GM21825 (cell line): ENCODE measurements around the gene MYO18A.
"Not testable (repeated sequence)": the region's sequence is repeated elsewhere in the genome, so short reads cannot be mapped to it uniquely, and the experiment has no call there.

Experiments used
- ATAC-seq: cut with Tn5 transposase; IDR thresholded peaks from one replicate; pipeline ENCODE4 v1.9.1; 2021; ENCODE audit warnings: mild to moderate bottlenecking, moderate library complexity; ENCODE audit not compliant: unreplicated experiment

MYO18A gene

DNA sequence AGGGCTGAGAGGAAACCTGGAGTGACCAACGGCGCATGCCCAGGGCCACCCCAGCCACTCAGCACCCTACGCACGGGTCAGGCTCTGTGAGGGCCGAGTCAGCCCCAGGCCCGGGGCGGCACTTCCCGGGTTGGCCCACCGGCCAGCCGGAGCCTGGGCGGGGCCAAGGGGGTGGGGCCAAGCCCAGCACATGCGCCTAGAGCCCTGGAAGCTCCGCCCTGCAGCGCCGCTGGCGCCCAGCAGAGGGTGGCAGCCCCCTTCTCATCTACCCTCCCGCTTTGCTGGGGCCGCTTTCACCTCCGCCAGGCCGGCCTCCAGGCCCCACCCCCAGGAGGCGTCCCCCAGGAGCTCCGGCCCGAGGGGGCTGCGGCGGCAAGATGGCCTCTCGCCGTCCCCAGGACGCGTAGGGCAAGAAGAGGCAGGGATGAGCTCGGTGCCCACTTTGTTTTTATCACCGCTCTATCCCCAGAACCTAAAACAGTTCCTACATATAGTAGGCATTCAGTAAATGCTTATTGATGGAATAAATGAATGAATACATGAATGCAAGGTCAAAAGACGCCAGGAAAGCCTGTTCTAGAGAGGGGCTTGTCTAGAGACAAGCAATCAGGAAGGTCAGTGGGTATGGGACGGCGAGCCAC, 31.3 kb downstream of the MYO18A start:
- peak; percentile 77 for ATAC-seq

DNA sequence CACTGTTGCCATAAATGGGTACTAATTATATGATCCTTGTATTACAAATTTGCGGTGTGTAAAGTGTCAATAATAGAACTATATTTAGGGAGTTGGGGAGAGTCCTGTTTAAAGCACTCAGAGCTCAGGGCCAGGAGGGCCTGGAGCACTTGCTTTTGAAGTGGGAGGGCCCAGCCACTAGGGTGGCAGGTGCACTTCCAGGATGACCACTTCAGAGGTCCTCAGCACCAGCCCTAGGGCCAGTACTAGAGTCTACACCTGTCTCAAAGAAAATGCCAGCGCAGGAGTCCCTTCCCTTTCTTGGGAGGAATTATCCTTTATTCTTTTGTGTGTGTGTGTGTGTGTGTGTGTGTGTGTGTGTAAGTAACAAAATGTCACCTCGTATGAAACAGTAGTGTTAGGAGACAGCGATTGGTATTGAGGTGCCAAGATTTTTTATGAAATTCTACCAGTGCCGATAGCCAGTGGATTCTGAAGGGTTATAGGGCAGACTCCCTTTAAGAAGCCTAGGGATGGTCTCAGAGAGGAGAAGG, 31.9 kb downstream of the MYO18A start:
- no peak for ATAC-seq

GRCh38 chr17:29147682-29148081, 32.5 kb downstream of the MYO18A start:
- ATAC-seq, result no peak

DNA sequence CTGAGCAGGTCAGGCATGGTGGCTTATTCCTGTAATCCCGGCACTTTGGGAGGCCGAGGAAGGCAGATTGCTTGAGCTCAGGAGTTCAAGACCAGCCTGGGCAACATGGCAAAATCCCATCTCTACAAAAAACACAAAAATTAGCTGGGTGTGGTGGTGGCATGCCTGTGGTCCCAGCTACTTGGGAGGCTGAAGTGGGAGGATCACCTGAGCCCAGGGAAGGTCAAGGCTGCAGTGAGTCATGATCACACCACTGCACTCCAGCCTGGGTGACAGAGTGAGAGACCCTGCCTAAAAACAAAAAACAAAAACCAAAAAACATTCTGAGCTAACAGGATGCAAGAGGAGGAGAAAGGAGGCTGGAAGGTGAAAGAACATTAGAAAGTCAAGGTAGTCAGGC, 33.0 kb downstream of the MYO18A start:
- not testable (repeated sequence) for ATAC-seq

DNA sequence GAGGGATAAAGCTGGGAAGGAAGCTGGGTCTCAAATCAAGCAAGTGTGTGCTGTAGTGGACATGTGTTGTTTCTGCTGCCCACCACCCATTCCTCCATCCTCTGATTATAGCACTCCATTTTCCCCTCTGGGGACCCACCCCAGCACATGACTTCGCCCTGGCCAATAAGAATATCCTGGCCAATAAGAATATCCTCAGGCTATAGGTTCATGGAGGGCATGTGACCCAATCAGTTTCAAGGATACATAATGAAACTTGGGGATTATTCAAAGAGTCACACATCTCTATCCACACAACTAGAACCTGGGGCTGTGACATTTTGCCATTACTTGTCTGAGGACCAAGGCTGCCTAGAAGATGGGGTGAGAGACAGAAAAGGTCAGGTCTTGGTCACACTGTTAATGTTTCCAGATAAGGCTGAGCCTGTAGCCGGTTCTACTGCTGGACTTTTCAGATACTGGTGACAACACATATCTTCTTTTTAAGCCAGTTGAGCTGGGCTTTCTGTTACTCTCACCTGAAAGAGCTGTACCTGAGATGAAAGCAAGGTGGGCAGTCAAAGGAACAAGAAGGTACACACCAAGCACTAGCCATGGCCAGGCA, 33.7 kb downstream of the MYO18A start:
- ATAC-seq, result no peak

DNA sequence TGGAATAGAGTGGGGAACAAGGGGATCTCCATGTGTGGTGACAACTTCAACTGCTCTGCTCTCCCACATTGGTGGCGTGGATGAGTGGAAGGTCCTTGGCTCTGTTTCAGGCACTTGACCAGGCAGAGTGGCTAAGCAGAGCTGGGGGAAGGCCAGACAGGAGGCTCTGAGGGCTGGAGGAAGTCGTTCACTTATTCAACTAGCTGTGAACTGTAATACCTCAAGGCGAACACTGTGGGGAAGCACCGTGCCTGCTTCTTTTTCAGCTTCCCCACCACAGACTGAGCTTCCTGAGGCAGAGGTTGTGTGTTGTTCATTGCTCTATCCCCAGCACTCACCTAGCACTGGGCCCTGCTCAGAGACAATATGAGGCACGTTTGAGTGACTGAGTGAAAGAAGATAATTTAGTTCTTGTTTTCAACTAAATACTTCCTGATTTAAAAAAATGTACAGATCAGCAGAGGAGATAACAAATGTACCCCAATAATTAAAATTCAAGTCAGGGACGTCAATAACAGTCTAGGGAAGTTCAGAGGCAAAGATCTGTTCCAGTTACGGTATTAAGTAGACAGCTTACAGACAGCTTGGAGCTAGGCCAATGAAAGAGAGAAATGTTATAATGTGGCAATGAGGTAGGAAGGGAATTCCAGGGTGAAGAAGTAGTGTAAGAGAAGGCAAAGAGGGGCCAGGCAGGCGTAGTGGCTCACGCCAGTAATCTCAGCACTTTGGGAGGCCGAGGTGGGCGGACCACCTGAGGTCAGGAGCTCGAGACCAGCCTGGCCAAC, 34.7 kb downstream of the MYO18A start:
- peak; percentile 38 for ATAC-seq

- ATAC-seq, result no peak
These were observed 36.3 kb downstream of the MYO18A start for GRCh38 chr17:29143894-29144293.

DNA sequence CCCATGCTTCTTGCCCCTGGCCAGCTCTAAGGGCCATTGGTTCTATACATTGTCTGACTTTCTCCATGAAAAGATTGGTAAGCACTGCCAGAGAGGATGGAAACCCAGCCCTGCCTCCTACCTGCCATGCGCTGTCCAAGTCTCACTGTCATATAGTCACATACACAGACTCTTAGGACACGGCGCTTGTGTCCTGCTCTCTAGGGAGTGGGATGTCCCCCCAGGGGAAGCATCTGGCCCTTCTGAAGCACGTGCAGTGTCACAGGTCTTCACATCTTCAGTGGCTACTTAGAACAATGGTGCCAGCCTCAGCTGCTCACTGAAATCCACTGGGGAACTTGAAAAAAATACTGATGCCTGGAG, 38.7 kb downstream of the MYO18A start:
- no peak for ATAC-seq

GRCh38 chr17:29140631-29141513, 39.3 kb downstream of the MYO18A start:
- ATAC-seq, result no peak

GRCh38 chr17:29140051-29140621, 40.1 kb downstream of the MYO18A start:
- ATAC-seq, result peak; percentile 37

DNA sequence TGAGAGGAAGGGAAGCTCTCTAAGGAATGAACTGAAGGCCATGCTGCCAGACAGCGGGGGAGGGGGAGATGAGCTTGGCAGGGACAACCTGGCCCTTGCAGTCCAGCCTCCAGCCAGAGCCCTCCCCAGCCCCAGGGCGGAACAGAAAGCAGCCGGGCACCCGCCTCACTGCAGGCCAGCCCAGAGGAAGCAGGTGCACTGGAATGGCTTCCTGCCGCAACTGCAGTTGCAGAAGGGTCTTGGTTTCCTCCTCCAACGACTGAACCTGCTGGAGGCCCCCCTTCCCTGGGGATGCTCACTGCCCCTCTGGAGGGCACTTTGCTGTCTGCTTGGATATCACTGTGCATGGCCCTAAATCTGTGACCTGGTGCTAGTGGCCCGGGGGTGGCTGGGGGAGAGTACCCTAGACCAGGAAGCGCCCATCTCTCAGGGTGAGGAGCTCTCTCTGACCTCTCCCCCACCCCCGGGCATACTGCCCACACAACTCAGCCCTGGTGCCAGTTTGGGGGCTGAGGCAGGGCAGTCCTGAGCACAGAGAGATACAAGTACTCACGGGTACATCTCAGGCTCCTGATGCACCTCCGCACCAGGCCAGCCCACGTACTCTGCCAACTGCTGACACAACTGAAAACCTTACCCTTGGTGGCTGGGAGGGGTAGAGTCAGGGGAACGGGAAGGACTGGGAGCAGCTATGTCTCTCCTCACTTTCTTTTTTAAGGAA, 41.1 kb downstream of the MYO18A start:
- no peak for ATAC-seq

DNA sequence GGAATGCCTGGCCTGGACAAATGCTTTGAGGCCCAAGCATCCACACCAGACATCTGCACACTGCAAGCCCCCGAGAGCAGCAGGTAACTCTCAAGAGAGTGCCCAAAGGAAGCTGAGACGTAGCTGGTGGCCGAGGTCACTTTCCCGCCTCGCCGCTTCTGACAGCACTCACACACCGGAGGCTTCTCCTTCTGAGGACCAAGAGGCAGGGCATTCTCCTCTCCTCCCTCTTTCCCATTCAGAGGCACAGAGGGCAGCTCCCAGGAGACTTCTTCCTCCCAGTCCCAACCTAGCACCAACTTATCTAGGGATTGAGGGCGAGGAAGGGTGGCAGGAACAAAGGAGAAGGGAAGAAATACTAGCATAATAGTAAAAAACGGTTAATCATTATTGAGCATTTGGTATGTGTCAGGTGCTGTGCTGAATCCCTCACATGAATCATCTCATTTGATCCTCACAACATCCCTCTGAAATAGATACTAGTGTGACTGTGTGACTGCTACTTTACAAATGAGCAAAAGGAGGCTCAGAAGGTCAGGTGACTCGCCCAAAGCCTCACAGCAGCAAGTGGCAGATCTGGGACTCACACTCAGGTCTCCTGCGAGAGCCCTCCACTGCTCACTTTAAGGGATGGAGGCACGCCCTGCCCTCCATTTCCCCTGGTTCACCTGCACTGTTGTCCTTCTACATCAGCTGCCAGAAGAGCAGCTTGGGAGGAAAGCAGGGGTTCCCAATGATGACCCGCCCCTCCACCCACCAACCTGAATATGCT, 41.8 kb downstream of the MYO18A start:
- ATAC-seq, result no peak

- ATAC-seq, result no peak
These were observed 43.0 kb downstream of the MYO18A start for GRCh38 chr17:29136998-29137730.

- ATAC-seq, result no peak
These were observed 44.7 kb downstream of the MYO18A start for GRCh38 chr17:29135464-29135863.

DNA sequence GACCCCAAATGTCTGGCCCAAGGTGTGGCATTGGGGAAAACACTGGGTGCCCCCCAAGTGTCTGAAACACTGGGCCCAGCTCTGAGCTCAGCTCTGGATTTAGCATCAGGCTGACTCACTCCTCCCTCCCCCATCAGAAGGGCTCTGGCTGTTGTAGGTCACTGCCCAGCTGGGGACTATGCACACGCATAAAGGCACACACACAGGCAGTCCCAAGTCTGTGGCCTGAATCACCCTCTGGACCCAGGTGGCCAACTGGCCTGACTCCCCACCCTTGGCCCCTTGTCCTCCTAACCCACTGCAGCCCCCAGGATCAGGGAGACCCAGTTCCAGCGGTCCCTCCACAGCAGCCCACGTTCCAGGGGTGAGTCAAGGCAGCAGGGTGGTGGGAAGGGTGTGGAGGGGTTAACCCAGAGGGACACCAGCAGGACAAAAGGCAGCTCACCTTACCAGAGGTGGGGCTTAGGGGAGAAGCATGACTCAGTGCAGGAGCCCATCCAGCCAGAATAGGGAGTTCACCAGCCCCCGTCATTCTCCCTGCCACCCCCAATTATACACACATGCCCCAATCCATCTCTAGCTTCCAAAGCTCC, 47.0 kb downstream of the MYO18A start:
- no peak for ATAC-seq

DNA sequence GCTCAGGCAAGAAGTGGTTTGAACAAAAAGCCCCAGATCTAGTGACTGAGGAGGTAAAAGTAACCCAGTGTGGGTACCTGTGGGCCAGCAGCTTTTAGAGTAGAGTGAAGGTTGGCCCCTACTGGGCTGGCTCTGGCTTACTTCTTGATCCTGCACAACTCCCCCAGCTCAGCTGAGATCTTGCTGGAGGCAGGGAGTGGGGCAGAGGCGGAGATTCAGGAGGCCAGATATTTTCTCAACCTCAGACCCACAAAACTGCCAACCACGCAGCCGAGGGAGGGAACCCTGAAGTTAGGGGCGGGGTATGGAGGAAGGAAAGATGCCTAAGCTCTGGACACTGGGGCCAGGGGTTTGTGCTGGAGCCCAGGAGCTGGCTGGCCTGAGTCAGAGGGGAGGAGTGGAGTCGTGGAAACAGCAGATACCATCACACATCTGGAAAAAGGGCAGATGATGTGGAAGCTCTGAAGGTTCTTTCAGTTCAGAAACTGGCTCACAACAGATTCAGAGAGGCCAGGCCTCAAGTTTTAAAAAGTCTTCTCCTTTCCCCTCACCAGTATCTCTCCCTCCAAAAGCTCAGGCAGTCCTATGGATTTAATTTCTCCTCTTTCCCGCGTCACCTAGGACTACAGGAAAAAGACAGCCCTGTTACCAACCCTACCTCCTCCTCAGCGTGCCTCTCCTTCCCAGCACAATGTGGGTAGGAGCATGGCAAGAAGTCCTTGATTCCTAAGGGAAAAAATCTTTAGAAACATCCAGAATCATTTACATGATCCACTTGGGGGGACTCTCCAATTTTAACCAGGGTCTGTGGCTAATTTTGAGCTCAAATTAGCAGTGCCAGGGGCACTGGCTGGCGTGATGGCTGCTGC, 48.1 kb downstream of the MYO18A start:
- ATAC-seq, result no peak

DNA sequence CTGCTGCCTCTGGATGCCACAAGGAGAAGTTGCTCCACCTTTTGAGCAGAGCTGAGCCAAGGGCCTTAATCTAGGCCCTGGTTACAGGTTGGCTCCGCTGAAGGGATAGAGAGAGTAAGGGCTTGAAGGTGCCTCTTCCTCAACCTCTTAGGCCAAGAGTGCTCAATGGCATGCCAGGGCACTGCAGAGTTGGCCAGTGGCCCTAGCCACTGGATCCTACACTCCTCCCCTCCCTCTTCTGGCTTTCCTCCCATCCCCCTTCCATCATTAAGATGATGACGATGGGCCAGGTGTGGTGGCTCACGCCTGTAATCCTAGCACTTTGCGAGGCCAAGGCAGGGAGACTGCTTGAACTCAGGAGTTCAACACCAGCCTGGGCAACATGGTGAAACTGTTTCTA, 50.5 kb downstream of the MYO18A start:
- no peak for ATAC-seq
